SK-N-MC (cell line): ENCODE data around the gene IQSEC3.
"Not testable (repeated sequence)": the region's sequence is repeated elsewhere in the genome, so short reads cannot be mapped to it uniquely, and the experiment has no call there.

Experiments used
- EZH2 ChIP-seq: fragments of 200-600 bp; sonication (generic); IDR thresholded peaks from one replicate; pipeline ENCODE4 v1.6.1; 2017; ENCODE audit warnings: antibody characterized with exemption
- FOXP2 ChIP-seq: optimal IDR thresholded peaks from 2 replicates; pipeline ENCODE3; 2011; ENCODE audit warnings: mild to moderate bottlenecking, moderate library complexity; ENCODE audit not compliant: insufficient read depth; ENCODE audit errors: extremely low read length, control extremely low read depth

DNA sequence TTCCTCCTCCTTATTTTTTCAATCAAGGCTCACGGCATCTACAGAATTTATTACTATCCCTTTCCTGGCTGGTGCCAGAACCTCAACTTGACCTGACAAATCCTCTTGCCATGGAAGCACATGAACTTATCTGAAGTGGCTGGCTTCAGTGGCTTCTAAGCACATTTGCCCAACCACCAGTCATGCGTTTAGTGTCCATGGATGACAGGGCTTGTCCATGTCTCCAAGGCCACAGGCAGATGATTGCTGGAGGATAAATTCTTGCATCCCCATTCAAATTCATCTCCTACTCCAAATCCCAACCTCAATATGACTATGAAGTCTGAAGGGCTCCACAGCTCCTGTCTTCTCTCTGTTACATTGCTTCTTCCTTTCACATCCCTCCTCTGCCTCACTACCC, 4.0 kb downstream of the IQSEC3 start:
- not testable (repeated sequence) for TF ChIP-seq EZH2, FOXP2
